Progenitor cell of endocrine pancreas (in vitro differentiated cells): ENCODE data around the gene HOXA13. TPM values are rescaled to one million over a fixed set of nuclear protein-coding genes. Genes with fewer than 3 reads are reported as not detected.

Source experiments
- DNase-seq: peaks from one replicate; pipeline ENCODE4 v3.0.0; 2021; ENCODE audit warnings: low spot score; ENCODE audit not compliant: unreplicated experiment
- H3K27ac Mint-ChIP-seq: 2 replicates; pipeline ENCODE4 v1.8.0; 2021; ENCODE audit warnings: mild to moderate bottlenecking, moderate library complexity, mixed read lengths
- H3K27me3 Mint-ChIP-seq: 2 replicates; pipeline ENCODE4 v1.8.0; 2021; ENCODE audit warnings: mixed read lengths
- H3K36me3 Mint-ChIP-seq: 2 replicates; pipeline ENCODE4 v1.8.0; 2022; ENCODE audit warnings: mixed read lengths; ENCODE audit not compliant: insufficient read depth
- H3K4me1 Mint-ChIP-seq: 2 replicates; pipeline ENCODE4 v1.8.0; 2021; ENCODE audit warnings: low read depth, mixed read lengths
- H3K4me3 Mint-ChIP-seq: 2 replicates; pipeline ENCODE4 v1.8.0; 2021; ENCODE audit warnings: low read depth, mild to moderate bottlenecking, moderate library complexity, mixed read lengths
- H3K9me3 Mint-ChIP-seq: 2 replicates; pipeline ENCODE4 v1.8.0; 2021; ENCODE audit warnings: low read depth, mixed read lengths
- CTCF ChIP-seq: fragments of 200-600 bp; sonication (generic); IDR thresholded peaks from one replicate; pipeline ENCODE4 v1.5.0; 2021; ENCODE audit warnings: antibody characterized with exemption, mild to moderate bottlenecking; ENCODE audit not compliant: unreplicated experiment
- total RNA-seq: library from RNA; stranded (reverse); gene quantifications from 2 replicates; pipeline ENCODE4 v1.2.1, GENCODE V29; 2021

The HOXA13 gene
- total RNA-seq, 1 donor from 2014 or later = not detected

DNA sequence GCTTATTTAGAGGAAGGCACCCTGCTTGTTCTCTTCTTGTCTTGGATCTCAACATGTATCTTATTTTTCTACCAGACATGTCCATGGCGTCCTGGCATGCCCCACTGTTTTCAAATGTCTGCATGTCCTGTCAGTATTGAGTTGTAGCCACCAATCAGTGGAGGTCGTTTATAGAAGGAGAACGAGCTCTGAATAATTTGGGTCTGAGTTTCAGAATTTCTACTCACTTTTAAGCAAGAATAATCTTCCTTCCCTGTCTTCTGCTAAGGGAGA is 2.9 kb upstream of the HOXA13 start:
- no peak overlapping the region for H3K27ac Mint-ChIP-seq
- no peaks in the 10 kb centered on the region for H3K9me3 Mint-ChIP-seq
- DNase-seq = no peak
- H3K36me3 Mint-ChIP-seq = no peaks in the 10 kb centered on the region
- peaks cover 94% of the 10 kb centered on the region for H3K27me3 Mint-ChIP-seq
- H3K4me3 Mint-ChIP-seq = no peak overlapping the region
- peaks cover 5% of the 10 kb centered on the region for H3K4me1 Mint-ChIP-seq
- no peak for TF ChIP-seq CTCF

- Mint-ChIP-seq H3K27ac (no peak overlapping the region), H3K9me3 (no peaks in the 10 kb centered on the region), H3K36me3 (no peaks in the 10 kb centered on the region), H3K4me1 (peaks cover 5% of the 10 kb centered on the region), H3K4me3 (no peak overlapping the region), H3K27me3 (peaks cover 94% of the 10 kb centered on the region)
- no peak for DNase-seq
- TF ChIP-seq CTCF = no peak
Observed at GRCh38 chr7:27202018-27202861, 2.3 kb upstream of the HOXA13 start.

- no peak for DNase-seq
- no peaks in the 10 kb centered on the region for H3K36me3 Mint-ChIP-seq
- H3K27me3 Mint-ChIP-seq = peaks cover 94% of the 10 kb centered on the region
- no peak for TF ChIP-seq CTCF
- H3K4me3 Mint-ChIP-seq = no peak overlapping the region
- peaks cover 5% of the 10 kb centered on the region for H3K4me1 Mint-ChIP-seq
- H3K27ac Mint-ChIP-seq = no peak overlapping the region
- H3K9me3 Mint-ChIP-seq = no peaks in the 10 kb centered on the region
Observed at GRCh38 chr7:27201580-27202017, 1.7 kb upstream of the HOXA13 start.

GRCh38 chr7:27200761-27201579 is 1.1 kb upstream of the HOXA13 start:
- peaks cover 94% of the 10 kb centered on the region for H3K27me3 Mint-ChIP-seq
- DNase-seq = no peak
- H3K4me3 Mint-ChIP-seq = peak overlapping the region; percentile 62
- H3K9me3 Mint-ChIP-seq = no peaks in the 10 kb centered on the region
- TF ChIP-seq CTCF = no peak
- peak overlapping the region; percentile 63 for H3K27ac Mint-ChIP-seq
- no peaks in the 10 kb centered on the region for H3K36me3 Mint-ChIP-seq
- H3K4me1 Mint-ChIP-seq = peaks cover 5% of the 10 kb centered on the region

- H3K36me3 Mint-ChIP-seq = no peaks in the 10 kb centered on the region
- no peak for TF ChIP-seq CTCF
- no peak for DNase-seq
- H3K27ac Mint-ChIP-seq = no peak overlapping the region
- no peak overlapping the region for H3K4me3 Mint-ChIP-seq
- no peaks in the 10 kb centered on the region for H3K9me3 Mint-ChIP-seq
- peaks cover 93% of the 10 kb centered on the region for H3K27me3 Mint-ChIP-seq
- peaks cover 4% of the 10 kb centered on the region for H3K4me1 Mint-ChIP-seq
Observed at GRCh38 chr7:27198871-27199801, 755 bp downstream of the HOXA13 start.
